ENCODE results near the gene SLC29A1.

The SLC29A1 gene

GRCh38 chr6:44251576-44252524 is 28.5 kb downstream of the SLC29A1 start:
- no peak for TF ChIP-seq ISL1 (CRISPR knock-in tag; IDR thresholded peaks at IDR 0.05)
- no peak for TF ChIP-seq PATZ1 (CRISPR knock-in tag; IDR thresholded peaks at IDR 0.05; ENCODE audit: borderline replicate concordance)
- TF ChIP-seq POU6F1 (CRISPR knock-in tag; IDR thresholded peaks at IDR 0.05; ENCODE audit: borderline replicate concordance, low read depth) = no peak
- no peak for TF ChIP-seq TCF4 (CRISPR knock-in tag; IDR thresholded peaks at IDR 0.05; ENCODE audit: borderline replicate concordance)
- no peak for TF ChIP-seq ARNTL (CRISPR knock-in tag; IDR thresholded peaks at IDR 0.05; ENCODE audit: borderline replicate concordance, low read depth)
- TF ChIP-seq ZFP30 (CRISPR knock-in tag; IDR thresholded peaks at IDR 0.05) = no peak
- TF ChIP-seq CSRNP3 (CRISPR knock-in tag; IDR thresholded peaks at IDR 0.05) = no peak
- TF ChIP-seq CSDC2 (CRISPR knock-in tag; IDR thresholded peaks at IDR 0.05) = no peak
- no peak for TF ChIP-seq OSR1 (CRISPR knock-in tag; IDR thresholded peaks at IDR 0.05)
- no peak for TF ChIP-seq CREB5 (CRISPR knock-in tag; IDR thresholded peaks at IDR 0.05; ENCODE audit: low read depth)
- no peak for TF ChIP-seq ZNF565 (CRISPR knock-in tag; conservative IDR thresholded peaks at IDR 0.05; ENCODE audit: low read depth)
- TF ChIP-seq ZC3H10 (CRISPR knock-in tag; IDR thresholded peaks at IDR 0.05) = no peak
- no peak for TF ChIP-seq ESRRG (CRISPR knock-in tag; IDR thresholded peaks at IDR 0.05)
- no peak for TF ChIP-seq ZFP3 (CRISPR knock-in tag; IDR thresholded peaks at IDR 0.05)
- TF ChIP-seq SNAI2 (CRISPR knock-in tag; IDR thresholded peaks at IDR 0.05) = no peak
- TF ChIP-seq TSHZ2 (CRISPR knock-in tag; IDR thresholded peaks at IDR 0.05) = no peak
- TF ChIP-seq GLIS3 (CRISPR knock-in tag; IDR thresholded peaks at IDR 0.05) = no peak
- no peak for TF ChIP-seq RARB (CRISPR knock-in tag; IDR thresholded peaks at IDR 0.05)
- TF ChIP-seq ZNF70 (CRISPR knock-in tag; IDR thresholded peaks at IDR 0.05) = no peak

GRCh38 chr6:44253307-44254101 is 30.1 kb downstream of the SLC29A1 start:
- TF ChIP-seq ZFP3 (CRISPR knock-in tag; IDR thresholded peaks at IDR 0.05) = no peak
- TF ChIP-seq PPARA (CRISPR knock-in tag; IDR thresholded peaks at IDR 0.05; ENCODE audit: borderline replicate concordance) = no peak
- TF ChIP-seq ZNF8 (CRISPR knock-in tag; IDR thresholded peaks at IDR 0.05) = no peak
- no peak for TF ChIP-seq TOX (CRISPR knock-in tag; IDR thresholded peaks at IDR 0.05; ENCODE audit: borderline replicate concordance)
- TF ChIP-seq TCF4 (CRISPR knock-in tag; IDR thresholded peaks at IDR 0.05; ENCODE audit: borderline replicate concordance) = no peak
- TF ChIP-seq GLIS3 (CRISPR knock-in tag; IDR thresholded peaks at IDR 0.05) = no peak
- TF ChIP-seq ESRRG (CRISPR knock-in tag; IDR thresholded peaks at IDR 0.05) = no peak
- TF ChIP-seq ZC3H10 (CRISPR knock-in tag; IDR thresholded peaks at IDR 0.05) = no peak
- peak; percentile 9; the same call in 2 of the 3 replicates for ATAC-seq

More at GRCh38 chr6:44251576-44252524, 28.5 kb downstream of the SLC29A1 start:
- ATAC-seq = no peak
